Keratinocyte (primary cell): ENCODE results near the gene ZC3H4. TPM values are rescaled to one million over a fixed set of nuclear protein-coding genes. Genes with fewer than 3 reads are reported as not detected.

Experiments used
- DNase-seq: peaks from one replicate; pipeline ENCODE4 v3.0.0-alpha.2; 2011; ENCODE audit warnings: low read depth, missing footprints, low spot score
- FAIRE-seq: peaks from 2 replicates; lab custom pipeline; 2011; peaks lifted over from hg19 to GRCh38; lab: Jason Lieb, UNC
- H2AFZ ChIP-seq: 2 replicates; pipeline ENCODE4 v1.6.0; 2012; ENCODE audit warnings: low read length, control low read depth, inconsistent platforms; ENCODE audit not compliant: control insufficient read depth
- H3K27ac ChIP-seq: 2 replicates; pipeline ENCODE4 v1.5.1; 2011; ENCODE audit warnings: low read length; ENCODE audit not compliant: control insufficient read depth, insufficient read depth
- H3K27me3 ChIP-seq: 3 replicates; pipeline ENCODE4 v1.6.0; 2011; ENCODE audit warnings: low read length; ENCODE audit not compliant: control insufficient read depth, insufficient read depth; ENCODE audit errors: extremely low read depth
- H3K36me3 ChIP-seq, 2 experiments: 2 replicates in 1 of 2; 3 replicates in 1 of 2; pipeline ENCODE4 v1.5.1; 2011; ENCODE audit warnings: low read length in 2 of 2, mild to moderate bottlenecking in 1 of 2; ENCODE audit not compliant: control insufficient read depth in 2 of 2, insufficient read depth in 2 of 2; ENCODE audit errors: extremely low read depth in 1 of 2
- H3K4me1 ChIP-seq: 3 replicates; pipeline ENCODE4 v1.5.1; 2011; ENCODE audit warnings: low read length; ENCODE audit not compliant: control insufficient read depth, insufficient read depth; ENCODE audit errors: extremely low read depth
- H3K4me2 ChIP-seq: 3 replicates; pipeline ENCODE4 v1.6.0; 2011; ENCODE audit warnings: low read depth, low read length; ENCODE audit not compliant: control insufficient read depth, insufficient read depth; ENCODE audit errors: extremely low read depth
- H3K4me3 ChIP-seq, 3 experiments: fragments of 200-600 bp in 1 of 3; sonication (generic) in 1 of 3; 2 replicates in 2 of 3; 3 replicates in 1 of 3; pipeline ENCODE4 v1.5.1; 2011 to 2016; ENCODE audit warnings: low read length in 3 of 3, mild to moderate bottlenecking in 3 of 3, control low read depth in 2 of 3, inconsistent platforms in 1 of 3, low read depth in 1 of 3, mixed read lengths in 1 of 3, mixed run types in 1 of 3, moderate library complexity in 1 of 3; ENCODE audit not compliant: control insufficient read depth in 2 of 3, insufficient read depth in 2 of 3; ENCODE audit errors: extremely low read depth in 1 of 3
- H3K79me2 ChIP-seq: 2 replicates; pipeline ENCODE4 v1.6.0; 2012; ENCODE audit warnings: low read length; ENCODE audit not compliant: control insufficient read depth, insufficient read depth
- H3K9ac ChIP-seq: 3 replicates; pipeline ENCODE4 v1.6.0; 2011; ENCODE audit warnings: low read length; ENCODE audit not compliant: control insufficient read depth, insufficient read depth; ENCODE audit errors: extremely low read depth
- H3K9me1 ChIP-seq: 3 replicates; pipeline ENCODE4 v1.6.0; 2011; ENCODE audit warnings: low read length; ENCODE audit not compliant: control insufficient read depth, insufficient read depth; ENCODE audit errors: extremely low read depth
- H3K9me3 ChIP-seq: 2 replicates; pipeline ENCODE4 v1.5.1; 2012; ENCODE audit warnings: low read depth, low read length; ENCODE audit not compliant: control insufficient read depth
- H4K20me1 ChIP-seq: 3 replicates; pipeline ENCODE4 v1.6.0; 2011; ENCODE audit warnings: low read length; ENCODE audit not compliant: control insufficient read depth, insufficient read depth; ENCODE audit errors: extremely low read depth
- EZH2 ChIP-seq: IDR thresholded peaks from one replicate; pipeline ENCODE4 v1.6.1; 2012; ENCODE audit warnings: inconsistent platforms, mild to moderate bottlenecking, low read length, moderate library complexity
- dilution Hi-C: fragments of 300-500 bp; cut with MboI; formaldehyde crosslinking; loops from one replicate; pipeline ENCODE4 v1.7.0; 2020; ENCODE audit warnings: low sequenced_read_pairs; ENCODE audit not compliant: extremely low pct_ligation_motif_present
- polyA plus RNA-seq, 5 experiments: library from polyadenylated mRNA; depleted of rRNA in 3 of 5; stranded (reverse) in 3 of 5; stranded (forward) in 1 of 5; unstranded in 1 of 5; fragments of >200 nt; gene quantifications; 1 replicate in 1 of 5; 2 replicates in 3 of 5; 3 replicates in 1 of 5; pipeline versions ENCODE4 v1.2.1 to v1.2.3, GENCODE V29; 2011 to 2012; ENCODE audit warnings: missing spikeins in 2 of 5, low read depth in 1 of 5, low replicate concordance in 1 of 5
- TF ChIP-seq, protein P1 (sequence below), 3 experiments: IDR thresholded peaks in 1 of 3; conservative IDR thresholded peaks in 1 of 3; optimal IDR thresholded peaks in 1 of 3; 2 replicates in 2 of 3; 3 replicates in 1 of 3; pipeline versions ENCODE3 to v1.5.1; 2011; ENCODE audit warnings: low read length in 3 of 3, mild to moderate bottlenecking in 3 of 3, moderate library complexity in 2 of 3, control low read depth in 1 of 3, inconsistent platforms in 1 of 3; ENCODE audit not compliant: insufficient read depth in 2 of 3; ENCODE audit errors: extremely low read depth in 1 of 3

The ZC3H4 gene
- polyA plus RNA-seq, 1 donor (not counting 4 experiments of a cell fraction or from before 2014, with no cell fraction given) = 5.6 TPM

DNA sequence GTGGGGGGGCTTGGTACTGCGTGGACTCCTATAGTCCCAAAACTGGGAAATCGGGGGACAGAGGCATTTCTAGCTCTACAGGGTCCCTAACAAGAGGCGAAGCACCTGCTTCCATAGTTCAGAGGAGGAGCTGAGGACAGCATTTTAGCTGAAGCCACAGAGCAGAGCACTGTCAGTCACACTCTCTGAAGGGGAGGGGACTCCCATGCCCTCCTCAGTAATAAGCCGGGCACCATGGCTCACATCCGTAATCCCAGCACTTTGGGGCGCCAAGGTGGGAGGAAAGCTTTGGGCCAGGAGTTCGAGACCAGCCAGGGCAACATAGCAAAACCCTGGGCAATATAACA, 90.2 kb downstream of the ZC3H4 start:
- DNase-seq = no peak
- peaks cover 66% of the 10 kb centered on the region for H3K27me3 ChIP-seq
- no peaks in the 10 kb centered on the region for H3K9me3 ChIP-seq
- no peaks in the 10 kb centered on the region for H3K9me1 ChIP-seq
- peak; percentile 5 for FAIRE-seq
- H3K4me2 ChIP-seq = no peak overlapping the region
- H3K27ac ChIP-seq = no peak overlapping the region
- no peaks in the 10 kb centered on the region for H4K20me1 ChIP-seq
- no peak overlapping the region for H2AFZ ChIP-seq
- peak; percentile 87 for TF ChIP-seq EZH2
- TF ChIP-seq, protein P1, sequence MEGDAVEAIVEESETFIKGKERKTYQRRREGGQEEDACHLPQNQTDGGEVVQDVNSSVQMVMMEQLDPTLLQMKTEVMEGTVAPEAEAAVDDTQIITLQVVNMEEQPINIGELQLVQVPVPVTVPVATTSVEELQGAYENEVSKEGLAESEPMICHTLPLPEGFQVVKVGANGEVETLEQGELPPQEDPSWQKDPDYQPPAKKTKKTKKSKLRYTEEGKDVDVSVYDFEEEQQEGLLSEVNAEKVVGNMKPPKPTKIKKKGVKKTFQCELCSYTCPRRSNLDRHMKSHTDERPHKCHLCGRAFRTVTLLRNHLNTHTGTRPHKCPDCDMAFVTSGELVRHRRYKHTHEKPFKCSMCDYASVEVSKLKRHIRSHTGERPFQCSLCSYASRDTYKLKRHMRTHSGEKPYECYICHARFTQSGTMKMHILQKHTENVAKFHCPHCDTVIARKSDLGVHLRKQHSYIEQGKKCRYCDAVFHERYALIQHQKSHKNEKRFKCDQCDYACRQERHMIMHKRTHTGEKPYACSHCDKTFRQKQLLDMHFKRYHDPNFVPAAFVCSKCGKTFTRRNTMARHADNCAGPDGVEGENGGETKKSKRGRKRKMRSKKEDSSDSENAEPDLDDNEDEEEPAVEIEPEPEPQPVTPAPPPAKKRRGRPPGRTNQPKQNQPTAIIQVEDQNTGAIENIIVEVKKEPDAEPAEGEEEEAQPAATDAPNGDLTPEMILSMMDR (optimal IDR thresholded peaks at IDR 0.05 in 1 of 3, IDR thresholded peaks at IDR 0.05 in 1 of 3, conservative IDR thresholded peaks at IDR 0.05 in 1 of 3; ENCODE audit: extremely low read depth in 1 of 3, insufficient read depth in 2 of 3, low read length in 3 of 3) = no peak
- peaks cover 2% of the 10 kb centered on the region for H3K4me1 ChIP-seq
- H3K9ac ChIP-seq = no peak overlapping the region
- dilution Hi-C loops = no loop called here
- H3K4me3 ChIP-seq = no peak overlapping the region
- no peaks in the 10 kb centered on the region for H3K79me2 ChIP-seq
- no peaks in the 10 kb centered on the region for H3K36me3 ChIP-seq

DNA sequence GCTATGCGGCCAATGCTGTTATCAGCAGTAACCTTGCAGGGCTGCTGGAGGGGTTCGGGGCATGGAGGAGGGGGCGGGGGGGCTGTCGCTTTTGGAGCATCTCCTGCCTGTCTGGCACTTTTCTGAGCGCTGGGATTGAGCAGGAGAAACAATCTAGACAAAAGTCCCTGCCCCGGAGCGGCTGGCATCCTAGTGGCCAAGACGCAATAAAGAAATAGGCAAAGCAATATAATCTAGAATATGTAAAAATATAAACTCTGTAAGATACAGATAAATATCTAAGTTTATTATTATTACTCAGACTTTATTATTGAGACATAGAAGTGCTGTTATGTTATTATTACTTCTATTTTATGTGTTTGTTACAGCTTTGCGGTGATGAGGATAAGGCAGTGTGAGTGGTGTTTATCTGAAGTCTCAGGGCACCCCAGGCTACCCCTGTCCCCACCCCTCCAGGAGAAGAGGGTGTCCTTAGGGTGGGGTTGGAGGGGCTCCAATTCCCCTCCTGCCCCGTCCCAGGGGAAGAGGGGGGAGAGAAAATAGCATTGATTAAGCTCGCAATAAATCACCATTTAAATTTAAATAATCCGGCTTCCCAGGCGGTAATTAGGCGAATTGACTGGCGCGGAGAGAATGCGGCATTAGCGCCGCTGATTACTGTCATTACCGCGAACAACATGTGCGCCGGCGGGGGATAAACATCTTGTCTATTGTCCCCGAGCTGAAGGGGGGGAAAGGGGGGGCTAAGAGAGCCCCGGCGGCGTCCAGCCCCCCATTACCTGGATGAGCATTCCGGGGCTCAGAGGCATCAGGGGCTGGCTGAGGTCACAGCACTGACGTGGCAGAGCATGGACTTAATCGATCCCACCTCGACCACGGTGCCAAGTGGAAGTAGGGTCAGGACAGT, 90.8 kb downstream of the ZC3H4 start:
- Histone ChIP-seq H4K20me1 (no peaks in the 10 kb centered on the region), H3K4me3 (no peak overlapping the region), H3K27ac (no peak overlapping the region), H3K4me2 (no peak overlapping the region), H3K4me1 (peaks cover 2% of the 10 kb centered on the region), H3K9me3 (no peaks in the 10 kb centered on the region), H3K79me2 (no peaks in the 10 kb centered on the region), H2AFZ (no peak overlapping the region), H3K9ac (no peak overlapping the region), H3K27me3 (peaks cover 63% of the 10 kb centered on the region), H3K9me1 (no peaks in the 10 kb centered on the region), H3K36me3 (no peaks in the 10 kb centered on the region)
- DNase-seq (no peak), FAIRE-seq (no peak)
- TF ChIP-seq, protein P1 (optimal IDR thresholded peaks at IDR 0.05 in 1 of 3, IDR thresholded peaks at IDR 0.05 in 1 of 3, conservative IDR thresholded peaks at IDR 0.05 in 1 of 3; ENCODE audit: extremely low read depth in 1 of 3, insufficient read depth in 2 of 3, low read length in 3 of 3) = no peak
- TF ChIP-seq EZH2 = peak; percentile 94
- dilution Hi-C loops = no loop called here
